ENCODE results near the gene MAPRE2. TPM values are rescaled to one million over a fixed set of nuclear protein-coding genes. Genes with fewer than 3 reads are reported as not detected.

The MAPRE2 gene
- total RNA-seq, 2 donors from 2014 or later: 31.8 to 54.2 TPM

DNA sequence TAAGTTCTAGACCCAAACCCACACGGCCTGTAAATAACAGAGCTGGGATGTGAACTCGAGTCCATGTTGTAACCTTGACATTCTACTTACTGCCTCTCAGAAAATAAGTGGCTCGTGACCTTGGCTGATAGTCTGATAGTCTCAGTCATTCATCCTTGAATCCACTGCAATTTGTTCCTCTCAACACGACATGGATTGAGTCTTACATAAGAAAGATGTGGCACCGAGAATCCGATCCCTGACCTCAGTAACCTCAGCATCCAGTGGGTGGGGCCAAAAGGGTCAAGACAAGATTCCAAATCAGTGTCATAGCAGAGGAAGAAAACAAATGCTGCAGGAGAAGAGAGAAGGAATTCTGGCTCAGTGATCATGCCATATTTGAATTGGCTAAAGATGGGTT is 97.6 kb downstream of the MAPRE2 start:
- ATAC-seq (ENCODE audit: insufficient number of reproducible peaks, low FRiP score, low read depth): no peak
- DNase-seq (ENCODE audit: low spot score): no peak
- Histone ChIP-seq H3K4me1 (ENCODE audit: control insufficient read depth in 1 of 2, low read depth in 2 of 2) (no peaks in the 10 kb centered on the region), H3K9me3 (no peaks in the 10 kb centered on the region), H3K27ac (no peak overlapping the region), H3K36me3 (no peaks in the 10 kb centered on the region), H3K4me3 (no peak overlapping the region), H3K27me3 (replicated peaks; ENCODE audit: insufficient read depth) (no peaks in the 10 kb centered on the region)
- TF ChIP-seq, protein P1, sequence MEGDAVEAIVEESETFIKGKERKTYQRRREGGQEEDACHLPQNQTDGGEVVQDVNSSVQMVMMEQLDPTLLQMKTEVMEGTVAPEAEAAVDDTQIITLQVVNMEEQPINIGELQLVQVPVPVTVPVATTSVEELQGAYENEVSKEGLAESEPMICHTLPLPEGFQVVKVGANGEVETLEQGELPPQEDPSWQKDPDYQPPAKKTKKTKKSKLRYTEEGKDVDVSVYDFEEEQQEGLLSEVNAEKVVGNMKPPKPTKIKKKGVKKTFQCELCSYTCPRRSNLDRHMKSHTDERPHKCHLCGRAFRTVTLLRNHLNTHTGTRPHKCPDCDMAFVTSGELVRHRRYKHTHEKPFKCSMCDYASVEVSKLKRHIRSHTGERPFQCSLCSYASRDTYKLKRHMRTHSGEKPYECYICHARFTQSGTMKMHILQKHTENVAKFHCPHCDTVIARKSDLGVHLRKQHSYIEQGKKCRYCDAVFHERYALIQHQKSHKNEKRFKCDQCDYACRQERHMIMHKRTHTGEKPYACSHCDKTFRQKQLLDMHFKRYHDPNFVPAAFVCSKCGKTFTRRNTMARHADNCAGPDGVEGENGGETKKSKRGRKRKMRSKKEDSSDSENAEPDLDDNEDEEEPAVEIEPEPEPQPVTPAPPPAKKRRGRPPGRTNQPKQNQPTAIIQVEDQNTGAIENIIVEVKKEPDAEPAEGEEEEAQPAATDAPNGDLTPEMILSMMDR (IDR thresholded peaks at IDR 0.05): no peak

DNA sequence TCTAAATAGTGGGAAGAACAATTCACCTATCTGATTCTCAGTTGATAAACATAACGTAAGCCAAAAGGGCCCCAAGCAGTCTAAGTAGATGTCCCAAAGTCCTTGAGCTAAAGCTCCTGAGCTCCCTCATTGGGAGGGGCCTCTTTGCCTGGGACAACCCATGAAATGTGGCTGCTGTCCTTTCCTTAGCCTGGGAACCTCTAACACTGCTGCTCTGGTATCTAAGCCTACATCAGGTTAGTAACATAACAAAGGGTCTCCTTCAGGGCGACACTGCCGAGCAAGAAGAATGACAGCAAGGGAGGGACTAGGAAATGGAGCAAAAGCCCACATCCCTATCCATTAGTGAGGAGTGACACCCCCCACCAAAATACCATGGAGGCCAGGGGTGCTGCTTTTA is 98.3 kb downstream of the MAPRE2 start:
- Histone ChIP-seq H3K4me3 (no peak overlapping the region), H3K9me3 (no peaks in the 10 kb centered on the region), H3K27me3 (replicated peaks; ENCODE audit: insufficient read depth) (no peaks in the 10 kb centered on the region), H3K4me1 (ENCODE audit: control insufficient read depth in 1 of 2, low read depth in 2 of 2) (no peaks in the 10 kb centered on the region), H3K27ac (no peak overlapping the region), H3K36me3 (no peaks in the 10 kb centered on the region)
- ATAC-seq (ENCODE audit: insufficient number of reproducible peaks, low FRiP score, low read depth): no peak
- no peak for DNase-seq (ENCODE audit: low spot score)
- TF ChIP-seq, protein P1 (IDR thresholded peaks at IDR 0.05): no peak

GRCh38 chr18:35141077-35141476 is 99.9 kb downstream of the MAPRE2 start:
- no peaks in the 10 kb centered on the region for H3K36me3 ChIP-seq
- no peaks in the 10 kb centered on the region for H3K4me1 ChIP-seq (ENCODE audit: control insufficient read depth in 1 of 2, low read depth in 2 of 2)
- TF ChIP-seq, protein P1 (IDR thresholded peaks at IDR 0.05): no peak
- DNase-seq (ENCODE audit: low spot score): no peak
- no peak overlapping the region for H3K27ac ChIP-seq
- ATAC-seq (ENCODE audit: insufficient number of reproducible peaks, low FRiP score, low read depth): no peak
- H3K9me3 ChIP-seq: no peaks in the 10 kb centered on the region
- H3K4me3 ChIP-seq: no peak overlapping the region
- no peaks in the 10 kb centered on the region for H3K27me3 ChIP-seq (replicated peaks; ENCODE audit: insufficient read depth)

DNA sequence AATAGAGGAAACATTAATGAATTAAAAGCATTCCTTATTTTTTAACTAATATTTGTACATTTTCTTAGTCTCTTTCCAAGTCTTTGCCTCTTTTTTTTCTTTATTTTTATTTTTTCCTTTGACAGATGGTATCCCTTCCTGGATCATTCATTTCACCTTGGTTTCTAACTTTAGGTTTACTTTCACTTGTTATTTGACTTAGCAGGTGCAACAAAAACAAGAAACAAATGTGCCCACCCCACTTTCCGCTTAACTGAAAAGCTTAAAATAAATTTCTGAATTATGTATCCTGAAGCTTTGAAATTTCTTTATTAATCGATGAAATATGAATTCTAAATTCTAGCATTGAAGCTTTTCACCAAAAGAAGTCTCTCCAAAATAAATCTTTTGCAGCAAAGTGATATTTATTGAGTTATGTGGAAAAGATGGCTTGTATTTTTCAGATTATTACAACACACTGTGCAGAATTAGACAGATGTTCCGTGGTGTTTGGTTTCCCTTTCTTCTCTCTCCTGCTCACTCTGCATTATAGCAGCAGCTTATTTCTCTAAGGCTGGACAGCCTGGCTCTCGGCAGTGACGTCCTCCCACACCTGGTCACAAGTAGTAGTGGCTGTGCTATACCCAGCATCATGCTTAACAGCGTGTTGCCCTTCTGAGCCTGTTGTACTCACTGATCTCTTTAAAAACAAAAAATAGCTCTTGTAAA is 100.5 kb downstream of the MAPRE2 start:
- Histone ChIP-seq H3K36me3 (no peaks in the 10 kb centered on the region), H3K9me3 (no peaks in the 10 kb centered on the region), H3K4me3 (no peak overlapping the region), H3K27me3 (replicated peaks; ENCODE audit: insufficient read depth) (no peaks in the 10 kb centered on the region), H3K4me1 (ENCODE audit: control insufficient read depth in 1 of 2, low read depth in 2 of 2) (no peaks in the 10 kb centered on the region), H3K27ac (no peak overlapping the region)
- DNase-seq (ENCODE audit: low spot score) (no peak), ATAC-seq (ENCODE audit: insufficient number of reproducible peaks, low FRiP score, low read depth) (no peak)
- TF ChIP-seq, protein P1 (IDR thresholded peaks at IDR 0.05): no peak

DNA sequence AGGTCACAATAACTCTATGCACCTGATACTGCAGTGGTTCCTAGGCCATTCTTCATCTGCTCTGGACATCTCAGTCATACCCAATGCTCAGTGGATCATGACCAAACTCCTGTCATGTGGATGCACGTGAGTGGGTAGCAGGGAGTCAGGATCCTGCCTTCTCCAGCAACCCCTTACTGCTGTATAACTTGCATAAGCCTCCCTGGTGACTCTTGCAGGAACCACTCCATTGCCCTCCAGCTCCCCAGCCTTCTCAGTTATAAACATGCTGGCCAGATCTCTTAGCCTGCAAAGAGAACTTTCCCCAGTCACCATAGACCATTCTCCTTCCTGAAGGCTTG is 101.0 kb downstream of the MAPRE2 start:
- ATAC-seq (ENCODE audit: insufficient number of reproducible peaks, low FRiP score, low read depth) (no peak), DNase-seq (ENCODE audit: low spot score) (no peak)
- Histone ChIP-seq H3K4me3 (no peak overlapping the region), H3K27ac (no peak overlapping the region), H3K9me3 (no peaks in the 10 kb centered on the region), H3K36me3 (no peaks in the 10 kb centered on the region), H3K4me1 (ENCODE audit: control insufficient read depth in 1 of 2, low read depth in 2 of 2) (no peaks in the 10 kb centered on the region), H3K27me3 (replicated peaks; ENCODE audit: insufficient read depth) (no peaks in the 10 kb centered on the region)
- TF ChIP-seq, protein P1 (IDR thresholded peaks at IDR 0.05): no peak

Measured in thoracic aorta (tissue), 2 donors.